ENCODE results near the gene CPD.

GRCh38 chr17:30415491-30415890 is 36.8 kb downstream of the CPD start:
- no peak for TF ChIP-seq POLR2A (IDR thresholded peaks at IDR 0.05; ENCODE audit: low read depth, low read length)
- no peak for TF ChIP-seq POLR2AphosphoS5 (IDR thresholded peaks at IDR 0.05; ENCODE audit: low read depth, low read length)
- TF ChIP-seq TAF1 (IDR thresholded peaks at IDR 0.05; ENCODE audit: borderline replicate concordance, low read depth, low read length), result no peak
